NOMO-1 (cell line): Measurements from ENCODE around the gene SLC5A3.

Source experiments
- DNase-seq, 2 experiments: peaks; one replicate each; lab custom pipeline; 2025; ENCODE audit not compliant: unreplicated experiment in 2 of 2; lab: John Stamatoyannopoulos, UW

The SLC5A3 gene

GRCh38 chr21:34073032-34073748 is at the start of gene SLC5A3, which contains the start of gene MRPS6:
Gene SLC5A3 (plus strand): TSS chr21:34073578. CDS start chr21:34095199, 21,621 bp downstream.
Gene MRPS6 (plus strand): TSS chr21:34073578. CDS start chr21:34073701, 123 bp downstream.
- DNase-seq, result peak; percentile 64 to 88

DNA sequence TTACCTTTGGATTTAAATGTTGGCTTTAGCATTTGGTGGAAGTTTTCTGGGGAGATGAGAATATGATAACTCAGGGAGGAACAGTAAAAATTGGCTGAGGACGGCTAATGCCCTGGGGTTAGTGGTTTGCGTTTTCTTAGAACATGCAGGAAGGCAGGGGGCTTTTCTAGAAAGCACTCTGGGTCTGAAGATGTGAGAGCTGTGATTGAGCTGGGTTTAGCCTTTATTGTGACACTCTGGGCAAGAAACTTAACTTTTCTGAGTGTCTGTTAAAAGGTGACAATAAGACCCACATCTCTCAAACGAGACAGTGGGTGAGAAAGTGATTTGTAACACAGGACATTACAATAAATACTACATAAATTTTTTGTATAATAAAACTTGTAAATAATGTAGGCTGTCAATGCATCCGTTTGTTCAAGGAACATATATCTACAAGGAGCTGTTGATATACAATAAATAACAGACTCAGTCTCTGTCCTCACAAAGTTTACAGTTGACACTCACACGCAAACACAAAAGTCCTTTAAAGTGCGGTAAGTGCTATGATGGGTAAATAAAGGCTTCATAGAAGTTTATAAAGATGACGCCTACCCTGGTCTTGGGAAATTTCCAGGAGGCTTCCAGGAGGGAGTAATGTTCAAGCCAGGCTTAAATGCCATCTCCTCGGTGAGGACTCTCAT is 49.5 kb upstream of the SLC5A3 start:
- DNase-seq, result no peak

GRCh38 chr21:34024374-34024693 is 49.0 kb upstream of the SLC5A3 start:
- no peak for DNase-seq

DNA sequence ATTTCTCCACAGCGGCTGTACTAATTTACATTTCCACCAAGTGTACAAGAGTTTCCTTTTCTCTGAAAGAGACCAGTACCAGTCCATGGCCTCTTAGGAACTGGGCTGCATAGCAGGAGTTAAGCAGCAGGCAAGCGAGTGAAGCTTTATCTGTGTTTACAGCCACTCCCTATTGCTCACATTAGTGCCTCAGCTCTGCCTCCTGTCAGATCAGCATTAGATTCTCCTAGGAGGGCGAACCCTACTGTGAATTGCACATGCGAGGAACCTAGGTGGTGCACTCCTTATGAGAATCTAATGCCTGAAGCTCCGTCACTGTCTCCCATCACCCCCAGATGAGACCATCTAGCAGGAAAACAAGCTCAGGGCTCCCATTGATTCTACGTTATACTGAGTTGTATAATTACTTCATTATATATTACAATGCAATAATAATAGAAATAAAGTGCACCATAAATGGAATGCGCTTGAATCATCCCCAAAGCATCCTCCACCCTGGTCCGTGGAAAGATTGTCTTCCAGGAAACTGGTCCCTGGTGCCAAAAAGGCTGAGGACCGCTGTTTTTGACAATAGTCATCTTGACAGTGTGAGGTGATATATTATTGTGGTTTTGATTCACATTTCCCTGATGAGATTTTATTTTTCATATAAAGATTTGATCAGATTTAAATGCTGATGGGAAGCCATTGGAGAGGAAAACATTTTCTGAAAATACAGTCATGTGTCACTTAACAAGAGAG is 45.5 kb upstream of the SLC5A3 start:
- no peak for DNase-seq

DNA sequence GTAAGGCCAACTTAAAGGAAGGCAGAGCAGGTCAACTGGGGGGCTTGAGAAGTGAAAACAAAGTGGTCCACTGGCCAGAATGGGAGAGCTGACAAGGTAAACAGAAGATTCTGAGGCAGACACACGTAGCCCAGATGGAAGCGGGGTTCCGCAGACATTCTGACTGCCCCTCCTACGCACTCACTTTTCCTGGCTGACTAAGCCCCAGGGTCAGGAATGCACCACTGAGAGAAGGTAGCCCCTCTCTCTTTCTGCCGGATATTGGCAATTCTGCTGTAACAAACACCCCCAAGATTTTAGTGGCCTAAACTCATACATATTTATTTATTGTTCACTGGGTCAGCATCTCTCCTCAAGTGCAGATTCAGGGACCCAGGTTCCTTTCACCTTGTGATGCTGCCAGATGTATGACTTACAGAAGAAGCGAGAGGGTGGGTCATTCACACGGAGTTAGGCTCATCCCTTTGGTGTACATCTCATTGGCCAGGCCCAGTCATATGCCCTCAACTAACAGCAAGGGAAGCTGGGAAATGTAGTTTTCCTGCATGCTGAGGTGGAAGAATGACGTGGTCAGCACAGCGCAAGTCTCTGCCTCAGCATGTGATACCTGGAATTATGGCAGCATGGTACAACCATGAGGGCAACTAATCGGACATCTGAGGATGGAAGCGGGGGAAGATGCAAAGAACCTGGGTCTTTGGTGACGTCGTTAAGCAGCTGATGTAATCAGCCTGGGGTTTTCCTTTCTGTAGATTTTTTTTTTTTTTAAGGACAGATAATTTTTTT is 43.4 kb upstream of the SLC5A3 start:
- DNase-seq, result no peak

DNA sequence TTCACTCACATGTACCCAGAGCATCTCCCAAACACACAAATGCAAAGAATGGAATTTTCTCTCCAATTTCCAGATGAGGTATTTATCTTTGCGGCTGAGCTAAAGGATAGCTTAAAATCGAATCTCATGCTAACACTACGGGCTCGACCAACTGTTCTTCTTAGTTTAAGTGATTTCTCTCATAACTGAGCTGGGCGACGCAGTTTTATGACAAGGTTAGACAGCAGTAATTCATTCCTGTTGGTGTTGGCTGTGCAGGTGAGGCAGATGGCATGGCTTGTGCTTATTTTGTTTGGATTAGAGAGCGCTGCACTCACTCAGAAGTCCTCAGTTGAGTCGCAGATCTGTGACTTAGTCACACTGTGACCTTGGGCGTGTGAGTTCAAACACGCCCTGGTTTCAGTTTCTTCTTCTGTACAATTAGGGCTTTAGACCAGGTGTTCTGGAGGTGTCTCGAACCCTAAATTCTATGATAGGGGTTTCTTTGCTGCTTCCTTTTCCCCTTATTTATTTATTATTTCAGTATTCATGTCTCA is 41.5 kb upstream of the SLC5A3 start:
- DNase-seq, result no peak

GRCh38 chr21:34034369-34035014 is 38.9 kb upstream of the SLC5A3 start:
- no peak for DNase-seq

DNA sequence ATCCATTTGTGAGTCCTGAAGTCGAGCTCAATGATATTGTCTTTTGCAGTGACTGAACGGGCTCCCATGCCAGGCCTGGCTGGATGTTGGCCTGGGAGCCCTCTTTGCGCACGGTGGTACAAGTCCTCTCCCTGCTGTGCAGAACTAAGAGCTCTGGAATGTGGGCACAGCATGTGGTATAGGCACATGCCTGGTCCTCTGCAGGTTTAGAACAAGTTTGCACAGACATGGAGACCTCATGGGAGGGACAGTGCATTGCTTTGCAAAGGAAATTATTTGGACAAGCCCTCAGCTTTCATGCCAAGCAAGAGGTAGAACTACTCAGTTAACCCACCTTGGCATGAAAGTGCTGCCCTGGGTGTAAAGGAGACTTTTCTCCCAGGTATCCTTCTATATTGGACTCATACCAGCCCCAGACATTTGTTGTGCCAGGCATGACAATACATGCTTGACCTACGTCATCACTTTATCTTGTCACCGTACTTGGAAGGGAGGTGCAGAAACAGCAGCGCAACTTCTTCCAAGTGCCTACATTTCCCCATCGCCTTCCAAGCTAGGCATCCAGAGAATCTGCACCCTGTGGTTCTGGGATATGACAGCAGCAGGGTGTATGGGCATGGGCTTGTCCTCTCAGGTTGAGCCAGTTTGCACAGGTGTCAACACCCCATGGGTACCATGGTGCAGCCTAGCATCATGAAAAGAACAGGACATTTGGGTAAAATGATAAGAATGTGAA is 37.6 kb upstream of the SLC5A3 start:
- no peak for DNase-seq

- DNase-seq, result no peak
These were observed 36.2 kb upstream of the SLC5A3 start for GRCh38 chr21:34037009-34037795.

DNA sequence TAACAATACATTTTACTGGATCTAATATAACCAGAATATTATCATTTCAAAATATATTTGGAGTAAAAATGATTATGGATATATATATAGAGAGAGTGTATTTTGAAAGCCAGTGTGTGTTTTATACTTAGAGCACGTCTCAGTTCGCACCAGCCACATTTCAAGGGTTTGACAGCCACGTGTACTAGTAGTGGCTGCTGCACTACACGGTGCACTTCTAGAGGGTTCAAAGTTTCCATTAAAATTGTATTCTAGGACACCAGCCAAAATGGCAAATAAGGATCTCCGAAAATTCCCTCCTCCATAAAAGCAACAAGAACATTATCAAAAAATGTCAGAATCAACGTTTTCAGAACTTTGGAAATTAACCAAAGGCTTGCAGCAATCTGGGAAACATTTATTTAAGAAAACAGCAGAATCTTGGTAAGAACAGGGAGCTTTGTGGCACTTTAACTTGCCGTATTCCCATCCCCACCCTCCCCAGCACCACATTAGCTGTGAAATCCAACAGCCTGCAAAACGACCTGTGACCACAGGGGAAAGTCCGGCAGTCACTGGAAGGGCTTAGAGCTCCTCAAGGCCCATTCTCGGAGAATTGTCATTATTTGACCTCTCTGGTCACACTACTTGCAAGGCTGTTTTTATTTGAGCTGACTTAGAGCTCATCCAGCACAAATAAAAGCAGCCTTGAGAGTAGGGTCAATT is 33.5 kb upstream of the SLC5A3 start:
- DNase-seq, result no peak

DNA sequence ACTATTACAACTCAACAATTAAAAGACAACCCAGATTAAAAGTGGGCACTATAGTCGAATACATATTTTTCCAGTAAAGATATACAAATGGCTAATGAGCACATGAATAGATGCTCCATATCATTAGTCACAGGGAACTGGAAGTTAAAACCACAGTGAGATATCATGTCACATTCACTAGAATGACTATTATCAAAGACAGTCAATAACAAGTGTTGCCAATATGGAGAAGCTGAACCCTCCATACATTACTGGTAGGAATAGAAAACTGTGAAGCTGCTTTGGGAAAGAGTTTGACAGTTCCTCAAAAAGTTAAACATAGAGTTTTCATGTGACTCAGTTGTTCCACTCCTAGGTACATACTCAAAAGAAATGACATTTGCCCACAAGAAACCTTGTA is 30.6 kb upstream of the SLC5A3 start:
- DNase-seq, result no peak

DNA sequence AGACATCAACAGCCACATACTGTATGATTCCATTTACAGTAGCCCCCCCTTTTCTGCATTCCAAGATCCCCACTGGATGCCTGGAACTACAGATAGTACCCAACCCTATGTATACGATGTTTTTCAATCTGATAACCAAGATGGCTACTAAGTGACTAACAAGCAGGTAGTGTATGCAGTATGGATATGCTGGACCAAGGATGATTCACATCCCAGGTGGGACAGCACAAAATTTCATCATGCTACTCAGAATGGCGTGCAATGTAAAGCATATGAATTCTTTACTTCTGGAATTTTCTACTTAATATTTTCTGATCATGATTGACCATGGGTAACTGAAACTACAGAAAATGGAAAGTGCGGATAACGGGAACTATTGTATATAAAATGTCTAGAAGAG is 30.0 kb upstream of the SLC5A3 start:
- DNase-seq, result no peak

DNA sequence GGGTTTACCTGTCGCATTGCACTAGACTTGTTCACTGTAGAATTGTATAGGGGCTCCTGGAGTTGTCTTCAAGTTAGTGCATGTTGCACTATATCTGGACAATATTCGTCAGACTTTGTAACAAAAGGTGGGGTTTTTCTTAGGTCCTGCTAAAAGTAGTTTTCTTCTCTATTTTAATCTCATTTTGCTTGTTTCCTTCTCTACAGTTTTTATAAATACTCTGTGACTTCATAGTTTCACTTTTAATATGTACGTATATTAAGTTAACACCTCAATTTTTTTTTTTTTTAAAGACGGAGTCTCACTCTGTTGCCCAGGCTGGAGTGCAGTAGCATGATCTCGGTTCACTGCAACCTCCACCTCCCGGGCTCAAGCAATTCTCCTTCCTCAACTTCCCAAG is 26.5 kb upstream of the SLC5A3 start:
- no peak for DNase-seq

- no peak for DNase-seq
These were observed 25.5 kb upstream of the SLC5A3 start for GRCh38 chr21:34047835-34048234.

- no peak for DNase-seq
These were observed 21.2 kb upstream of the SLC5A3 start for GRCh38 chr21:34052171-34052570.

- no peak for DNase-seq
These were observed 19.1 kb upstream of the SLC5A3 start for GRCh38 chr21:34054259-34054658.

GRCh38 chr21:34055615-34056014 is 17.8 kb upstream of the SLC5A3 start:
- no peak for DNase-seq

- DNase-seq, result no peak
These were observed 11.4 kb upstream of the SLC5A3 start for GRCh38 chr21:34061983-34062382.
